DND-41 (cell line): ENCODE measurements around the gene PITHD1.
"Not testable (repeated sequence)": the region's sequence is repeated elsewhere in the genome, so short reads cannot be mapped to it uniquely, and the experiment has no call there.

Source experiments
- ATAC-seq: fragments of 200-7000 bp; cut with Tn5 transposase; 3 replicates; pipeline ENCODE4 v1.9.1; 2021; ENCODE audit warnings: low read depth; ENCODE audit not compliant: insufficient read depth
- DNase-seq: peaks from one replicate; pipeline ENCODE4 v3.0.0-alpha.2; 2020
- H2AFZ ChIP-seq: 2 replicates; pipeline ENCODE4 v1.6.0; 2012; ENCODE audit warnings: low read depth, low read length
- H3K27ac ChIP-seq: 2 replicates; pipeline ENCODE4 v1.5.1; 2012; ENCODE audit warnings: low read length, inconsistent platforms
- H3K27me3 ChIP-seq: fragments of 200-600 bp; sonication (generic); 2 replicates; pipeline ENCODE4 v1.6.0; 2012; ENCODE audit warnings: low read length, mild to moderate bottlenecking, inconsistent platforms; ENCODE audit not compliant: insufficient read depth, poor library complexity
- H3K36me3 ChIP-seq: 2 replicates; pipeline ENCODE4 v1.5.1; 2012; ENCODE audit warnings: low read length, inconsistent platforms; ENCODE audit not compliant: insufficient read depth
- H3K4me1 ChIP-seq: 2 replicates; pipeline ENCODE4 v1.5.1; 2012; ENCODE audit warnings: mild to moderate bottlenecking, low read length; ENCODE audit not compliant: insufficient read depth
- H3K4me2 ChIP-seq: 2 replicates; pipeline ENCODE4 v1.6.0; 2012; ENCODE audit warnings: mild to moderate bottlenecking, moderate library complexity, low read length, inconsistent platforms; ENCODE audit not compliant: insufficient read depth
- H3K4me3 ChIP-seq, 2 experiments: fragments of 200-600 bp in 1 of 2; shearing (Covaris generic) in 1 of 2; 2 replicates each; pipeline ENCODE4 v1.5.1; 2012 to 2016; ENCODE audit warnings: inconsistent platforms in 2 of 2, low read length in 2 of 2, mild to moderate bottlenecking in 2 of 2, low read depth in 1 of 2, moderate library complexity in 1 of 2
- H3K79me2 ChIP-seq: 2 replicates; pipeline ENCODE4 v1.6.0; 2012; ENCODE audit warnings: low read length, inconsistent platforms; ENCODE audit not compliant: insufficient read depth
- H3K9ac ChIP-seq: 2 replicates; pipeline ENCODE4 v1.6.0; 2012; ENCODE audit warnings: low read depth, mild to moderate bottlenecking, inconsistent platforms, low read length, moderate library complexity
- H3K9me3 ChIP-seq: 2 replicates; pipeline ENCODE4 v1.5.1; 2012; ENCODE audit warnings: low read length, moderate library complexity, mild to moderate bottlenecking, inconsistent platforms; ENCODE audit not compliant: insufficient read depth, severe bottlenecking
- H4K20me1 ChIP-seq: 2 replicates; pipeline ENCODE4 v1.6.0; 2012; ENCODE audit warnings: low read length; ENCODE audit not compliant: insufficient read depth
- EZH2 ChIP-seq: IDR thresholded peaks from 3 replicates; pipeline ENCODE4 v1.6.1; 2012; ENCODE audit warnings: borderline replicate concordance, low read depth, mild to moderate bottlenecking, moderate library complexity, low read length, inconsistent platforms; ENCODE audit not compliant: severe bottlenecking
- TF ChIP-seq, protein P1 (sequence below): IDR thresholded peaks from 2 replicates; pipeline ENCODE4 v1.5.1; 2012; ENCODE audit warnings: borderline replicate concordance, low read length, moderate library complexity, mild to moderate bottlenecking; ENCODE audit not compliant: poor library complexity, severe bottlenecking; ENCODE audit errors: extremely low read depth

The PITHD1 gene, protein sequence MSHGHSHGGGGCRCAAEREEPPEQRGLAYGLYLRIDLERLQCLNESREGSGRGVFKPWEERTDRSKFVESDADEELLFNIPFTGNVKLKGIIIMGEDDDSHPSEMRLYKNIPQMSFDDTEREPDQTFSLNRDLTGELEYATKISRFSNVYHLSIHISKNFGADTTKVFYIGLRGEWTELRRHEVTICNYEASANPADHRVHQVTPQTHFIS

GRCh38 chr1:23777979-23778814 is at the start of gene PITHD1:
PITHD1 (plus strand) TSS chr1:23778418; CDS start chr1:23778516, 98 bp downstream.
- peak within 1 kb of the TSS; percentile 95 for H3K4me2 ChIP-seq
- DNase-seq = peak; percentile 82
- peak within 1 kb of the TSS; percentile 77 for H3K9ac ChIP-seq
- peak within 1 kb of the TSS; percentile 89 for H3K27ac ChIP-seq
- H3K27me3 ChIP-seq = no peaks in the 10 kb centered on the region
- peak within 1 kb of the TSS; percentile 93 to 99 for H3K4me3 ChIP-seq
- TF ChIP-seq EZH2 = no peak
- TF ChIP-seq, protein P1, sequence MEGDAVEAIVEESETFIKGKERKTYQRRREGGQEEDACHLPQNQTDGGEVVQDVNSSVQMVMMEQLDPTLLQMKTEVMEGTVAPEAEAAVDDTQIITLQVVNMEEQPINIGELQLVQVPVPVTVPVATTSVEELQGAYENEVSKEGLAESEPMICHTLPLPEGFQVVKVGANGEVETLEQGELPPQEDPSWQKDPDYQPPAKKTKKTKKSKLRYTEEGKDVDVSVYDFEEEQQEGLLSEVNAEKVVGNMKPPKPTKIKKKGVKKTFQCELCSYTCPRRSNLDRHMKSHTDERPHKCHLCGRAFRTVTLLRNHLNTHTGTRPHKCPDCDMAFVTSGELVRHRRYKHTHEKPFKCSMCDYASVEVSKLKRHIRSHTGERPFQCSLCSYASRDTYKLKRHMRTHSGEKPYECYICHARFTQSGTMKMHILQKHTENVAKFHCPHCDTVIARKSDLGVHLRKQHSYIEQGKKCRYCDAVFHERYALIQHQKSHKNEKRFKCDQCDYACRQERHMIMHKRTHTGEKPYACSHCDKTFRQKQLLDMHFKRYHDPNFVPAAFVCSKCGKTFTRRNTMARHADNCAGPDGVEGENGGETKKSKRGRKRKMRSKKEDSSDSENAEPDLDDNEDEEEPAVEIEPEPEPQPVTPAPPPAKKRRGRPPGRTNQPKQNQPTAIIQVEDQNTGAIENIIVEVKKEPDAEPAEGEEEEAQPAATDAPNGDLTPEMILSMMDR = no peak
- peaks cover 66% of the 10 kb centered on the region for H3K79me2 ChIP-seq
- ATAC-seq = peak; percentile 86
- H4K20me1 ChIP-seq = peaks cover 18% of the 10 kb centered on the region
- H2AFZ ChIP-seq = peak within 1 kb of the TSS; percentile 96
- peaks cover 29% of the 10 kb centered on the region for H3K36me3 ChIP-seq
- H3K9me3 ChIP-seq = no peaks in the 10 kb centered on the region
- H3K4me1 ChIP-seq = peaks cover 29% of the 10 kb centered on the region

GRCh38 chr1:23732363-23733224 is 45.6 kb upstream of the PITHD1 start:
- Histone ChIP-seq H3K27ac (no peak overlapping the region), H3K4me1 (no peaks in the 10 kb centered on the region), H3K36me3 (no peaks in the 10 kb centered on the region), H3K4me3 (no peak overlapping the region), H2AFZ (no peak overlapping the region), H3K79me2 (peaks cover 2% of the 10 kb centered on the region; the same call in 1 of the 2 replicates), H4K20me1 (peaks cover 5% of the 10 kb centered on the region; the same call in 1 of the 2 replicates), H3K27me3 (no peaks in the 10 kb centered on the region), H3K9me3 (no peaks in the 10 kb centered on the region), H3K4me2 (no peak overlapping the region), H3K9ac (no peak overlapping the region)
- no peak for ATAC-seq
- no peak for TF ChIP-seq EZH2
- TF ChIP-seq, protein P1 = no peak
- no peak for DNase-seq

GRCh38 chr1:23733281-23733680 is 44.9 kb upstream of the PITHD1 start:
- not testable (repeated sequence) for ATAC-seq, H3K36me3 ChIP-seq, H3K4me3 ChIP-seq, H3K4me2 ChIP-seq, H3K27ac ChIP-seq, H2AFZ ChIP-seq, H3K4me1 ChIP-seq, H3K27me3 ChIP-seq, H3K9ac ChIP-seq, DNase-seq, H3K79me2 ChIP-seq, H4K20me1 ChIP-seq, H3K9me3 ChIP-seq
